ENCODE measurements around the gene WDR31.
"Not testable (repeated sequence)": the region's sequence is repeated elsewhere in the genome, so short reads cannot be mapped to it uniquely, and the experiment has no call there.

Gene WDR31

GRCh38 chr9:113299800-113300292 lies 40.2 kb downstream of the WDR31 start:
- Histone ChIP-seq H3K4me1 (ENCODE audit: control insufficient read depth, insufficient read depth, low read length, poor library complexity, severe bottlenecking) (no peaks in the 10 kb centered on the region), H3K9me3 (ENCODE audit: control insufficient read depth, low read length) (no peaks in the 10 kb centered on the region), H3K4me3 (ENCODE audit: insufficient read depth, low read depth, low read length, poor library complexity, severe bottlenecking) (no peak overlapping the region), H3K36me3 (ENCODE audit: control insufficient read depth, insufficient read depth, low read length) (no peaks in the 10 kb centered on the region), H3K27ac (ENCODE audit: insufficient read depth, low read length, poor library complexity, severe bottlenecking) (no peak overlapping the region), H3K27me3 (replicated peaks; ENCODE audit: control insufficient read depth, insufficient read depth, low read length, poor library complexity, severe bottlenecking) (no peaks in the 10 kb centered on the region)
- no peak for DNase-seq

- Histone ChIP-seq H3K27ac (ENCODE audit: insufficient read depth, low read length, poor library complexity, severe bottlenecking) (no peak overlapping the region), H3K27me3 (replicated peaks; ENCODE audit: control insufficient read depth, insufficient read depth, low read length, poor library complexity, severe bottlenecking) (no peaks in the 10 kb centered on the region), H3K4me3 (ENCODE audit: insufficient read depth, low read depth, low read length, poor library complexity, severe bottlenecking) (no peak overlapping the region), H3K4me1 (ENCODE audit: control insufficient read depth, insufficient read depth, low read length, poor library complexity, severe bottlenecking) (no peaks in the 10 kb centered on the region), H3K36me3 (ENCODE audit: control insufficient read depth, insufficient read depth, low read length) (no peaks in the 10 kb centered on the region), H3K9me3 (ENCODE audit: control insufficient read depth, low read length) (no peaks in the 10 kb centered on the region)
- no peak for DNase-seq
Observed at GRCh38 chr9:113298924-113299770, 40.9 kb downstream of the WDR31 start.

GRCh38 chr9:113298311-113298710 lies 41.8 kb downstream of the WDR31 start:
- H3K9me3 ChIP-seq (ENCODE audit: control insufficient read depth, low read length): no peaks in the 10 kb centered on the region
- no peak overlapping the region for H3K27ac ChIP-seq (ENCODE audit: insufficient read depth, low read length, poor library complexity, severe bottlenecking)
- H3K4me3 ChIP-seq (ENCODE audit: insufficient read depth, low read depth, low read length, poor library complexity, severe bottlenecking): no peak overlapping the region
- H3K36me3 ChIP-seq (ENCODE audit: control insufficient read depth, insufficient read depth, low read length): peaks cover under 1% of the 10 kb centered on the region
- no peaks in the 10 kb centered on the region for H3K4me1 ChIP-seq (ENCODE audit: control insufficient read depth, insufficient read depth, low read length, poor library complexity, severe bottlenecking)
- H3K27me3 ChIP-seq (replicated peaks; ENCODE audit: control insufficient read depth, insufficient read depth, low read length, poor library complexity, severe bottlenecking): no peaks in the 10 kb centered on the region
- DNase-seq: no peak

GRCh38 chr9:113296796-113297558 lies 43.1 kb downstream of the WDR31 start:
- Histone ChIP-seq H3K9me3 (ENCODE audit: control insufficient read depth, low read length) (no peaks in the 10 kb centered on the region), H3K4me3 (ENCODE audit: insufficient read depth, low read depth, low read length, poor library complexity, severe bottlenecking) (no peak overlapping the region), H3K27ac (ENCODE audit: insufficient read depth, low read length, poor library complexity, severe bottlenecking) (no peak overlapping the region), H3K4me1 (ENCODE audit: control insufficient read depth, insufficient read depth, low read length, poor library complexity, severe bottlenecking) (no peaks in the 10 kb centered on the region), H3K27me3 (replicated peaks; ENCODE audit: control insufficient read depth, insufficient read depth, low read length, poor library complexity, severe bottlenecking) (no peaks in the 10 kb centered on the region), H3K36me3 (ENCODE audit: control insufficient read depth, insufficient read depth, low read length) (peaks cover 12% of the 10 kb centered on the region)
- DNase-seq: no peak

- not testable (repeated sequence) for H3K27me3 ChIP-seq (replicated peaks; ENCODE audit: control insufficient read depth, insufficient read depth, low read length, poor library complexity, severe bottlenecking); H3K4me1 ChIP-seq (ENCODE audit: control insufficient read depth, insufficient read depth, low read length, poor library complexity, severe bottlenecking); H3K27ac ChIP-seq (ENCODE audit: insufficient read depth, low read length, poor library complexity, severe bottlenecking); DNase-seq; H3K4me3 ChIP-seq (ENCODE audit: insufficient read depth, low read depth, low read length, poor library complexity, severe bottlenecking); H3K9me3 ChIP-seq (ENCODE audit: control insufficient read depth, low read length)
- peaks cover 19% of the 10 kb centered on the region for H3K36me3 ChIP-seq (ENCODE audit: control insufficient read depth, insufficient read depth, low read length)
Observed at GRCh38 chr9:113296247-113296646, 43.8 kb downstream of the WDR31 start.

GRCh38 chr9:113293285-113293878 lies 46.7 kb downstream of the WDR31 start:
- no peak for DNase-seq
- Histone ChIP-seq H3K27ac (ENCODE audit: insufficient read depth, low read length, poor library complexity, severe bottlenecking) (no peak overlapping the region), H3K4me1 (ENCODE audit: control insufficient read depth, insufficient read depth, low read length, poor library complexity, severe bottlenecking) (no peaks in the 10 kb centered on the region), H3K36me3 (ENCODE audit: control insufficient read depth, insufficient read depth, low read length) (peaks cover 45% of the 10 kb centered on the region), H3K27me3 (replicated peaks; ENCODE audit: control insufficient read depth, insufficient read depth, low read length, poor library complexity, severe bottlenecking) (no peaks in the 10 kb centered on the region), H3K9me3 (ENCODE audit: control insufficient read depth, low read length) (no peaks in the 10 kb centered on the region), H3K4me3 (ENCODE audit: insufficient read depth, low read depth, low read length, poor library complexity, severe bottlenecking) (no peak overlapping the region)

GRCh38 chr9:113290052-113290607 lies 49.9 kb downstream of the WDR31 start:
- H3K27me3 ChIP-seq (replicated peaks; ENCODE audit: control insufficient read depth, insufficient read depth, low read length, poor library complexity, severe bottlenecking): no peaks in the 10 kb centered on the region
- DNase-seq: no peak
- no peak overlapping the region for H3K4me3 ChIP-seq (ENCODE audit: insufficient read depth, low read depth, low read length, poor library complexity, severe bottlenecking)
- no peak overlapping the region for H3K27ac ChIP-seq (ENCODE audit: insufficient read depth, low read length, poor library complexity, severe bottlenecking)
- H3K36me3 ChIP-seq (ENCODE audit: control insufficient read depth, insufficient read depth, low read length): peaks cover 73% of the 10 kb centered on the region
- H3K4me1 ChIP-seq (ENCODE audit: control insufficient read depth, insufficient read depth, low read length, poor library complexity, severe bottlenecking): no peaks in the 10 kb centered on the region
- H3K9me3 ChIP-seq (ENCODE audit: control insufficient read depth, low read length): no peaks in the 10 kb centered on the region

GRCh38 chr9:113289091-113289490 lies 51.0 kb downstream of the WDR31 start:
- Histone ChIP-seq H3K36me3 (ENCODE audit: control insufficient read depth, insufficient read depth, low read length) (peaks cover 83% of the 10 kb centered on the region), H3K27me3 (replicated peaks; ENCODE audit: control insufficient read depth, insufficient read depth, low read length, poor library complexity, severe bottlenecking) (no peaks in the 10 kb centered on the region), H3K9me3 (ENCODE audit: control insufficient read depth, low read length) (no peaks in the 10 kb centered on the region), H3K4me1 (ENCODE audit: control insufficient read depth, insufficient read depth, low read length, poor library complexity, severe bottlenecking) (no peaks in the 10 kb centered on the region), H3K27ac (ENCODE audit: insufficient read depth, low read length, poor library complexity, severe bottlenecking) (no peak overlapping the region), H3K4me3 (ENCODE audit: insufficient read depth, low read depth, low read length, poor library complexity, severe bottlenecking) (no peak overlapping the region)
- DNase-seq: no peak

GRCh38 chr9:113281356-113281755 lies 58.7 kb downstream of the WDR31 start:
- Histone ChIP-seq H3K27me3 (replicated peaks; ENCODE audit: control insufficient read depth, insufficient read depth, low read length, poor library complexity, severe bottlenecking) (no peaks in the 10 kb centered on the region), H3K36me3 (ENCODE audit: control insufficient read depth, insufficient read depth, low read length) (peaks cover 65% of the 10 kb centered on the region), H3K4me3 (ENCODE audit: insufficient read depth, low read depth, low read length, poor library complexity, severe bottlenecking) (no peak overlapping the region), H3K27ac (ENCODE audit: insufficient read depth, low read length, poor library complexity, severe bottlenecking) (no peak overlapping the region), H3K9me3 (ENCODE audit: control insufficient read depth, low read length) (no peaks in the 10 kb centered on the region), H3K4me1 (ENCODE audit: control insufficient read depth, insufficient read depth, low read length, poor library complexity, severe bottlenecking) (peaks cover 2% of the 10 kb centered on the region)
- no peak for DNase-seq
